ENCODE results near the gene MED17. TPM values are rescaled to one million over a fixed set of nuclear protein-coding genes. Genes with fewer than 3 reads are reported as not detected.

Gene MED17
- total RNA-seq, 1 experiment from 2014 or later, result 41.1 TPM

GRCh38 chr11:93814966-93815633 lies 31.0 kb downstream of the MED17 start (continued):
- TF ChIP-seq CTCF (IDR thresholded peaks at IDR 0.05 in 2 of 3, conservative IDR thresholded peaks at IDR 0.05 in 1 of 3; ENCODE audit: borderline replicate concordance in 1 of 3, insufficient read depth in 1 of 3, low read depth in 2 of 3, low read length in 2 of 3) (no peak), EGR1 (IDR thresholded peaks at IDR 0.05; ENCODE audit: low read depth) (no peak), YY1 (IDR thresholded peaks at IDR 0.05; ENCODE audit: extremely low read depth, insufficient replicate concordance, low read depth, low read length) (no peak), CBX3 (IDR thresholded peaks at IDR 0.05; ENCODE audit: low read depth) (no peak)

- no peaks in the 10 kb centered on the region for H4K20me1 ChIP-seq (ENCODE audit: insufficient read depth)
- ChIA-PET POLR2A (interaction anchor here (1.4 kb wide), 1 partner anchor 33 kb away, joined by 5 read pairs; the partner anchor contains the start of gene MED17), CTCF (no interaction called here), RAD21 (ENCODE audit: low non-redundant PET in 1 of 2, low total read pairs in 2 of 2, uncharacterized antibody in 2 of 2, unreplicated experiment in 2 of 2) (interaction anchor here in 1 of 2 experiments (0.6 kb wide), 1 partner anchor 1302 kb away, joined by 3 read pairs; no protein-coding TSS in a partner anchor)
- no peaks in the 10 kb centered on the region for H3K9me2 ChIP-seq (ENCODE audit: insufficient read depth)
- H3K4me1 ChIP-seq (ENCODE audit: control insufficient read depth in 1 of 2, insufficient read depth in 2 of 2, low read length in 2 of 2), result no peaks in the 10 kb centered on the region
- peaks cover 6 to 16% of the 10 kb centered on the region in 2 experiments; a peak in 3 of 4 replicates for H3K36me3 ChIP-seq (ENCODE audit: control insufficient read depth in 1 of 2, insufficient read depth in 2 of 2, low read length in 2 of 2)
- no peaks in the 10 kb centered on the region for H3K9me3 ChIP-seq (ENCODE audit: control insufficient read depth in 1 of 2, insufficient read depth in 1 of 2, low read depth in 1 of 2, low read length in 2 of 2)
- H3K4me3 ChIP-seq (replicated peaks in 1 of 2; ENCODE audit: low read depth in 1 of 2, low read length in 2 of 2), result no peak overlapping the region
- intact Hi-C loops (cut with micrococcal nuclease), result no loop called here
- H2AFZ ChIP-seq (ENCODE audit: low read depth, low read length, poor library complexity, severe bottlenecking), result no peak overlapping the region
- ATAC-seq (no peak), DNase-seq (ENCODE audit: low read depth, low spot score) (no peak)
- BruUV-seq (replicated peaks), result no TSS peak
- no peaks in the 10 kb centered on the region for H3K27me3 ChIP-seq (ENCODE audit: insufficient read depth, low read length)
- H3K4me2 ChIP-seq (ENCODE audit: low read length), result no peak overlapping the region
- TF ChIP-seq FOSL1 (IDR thresholded peaks at IDR 0.05; ENCODE audit: low read depth), result no peak
- no peak overlapping the region for H3K9ac ChIP-seq (ENCODE audit: low read length)
- H3K27ac ChIP-seq (ENCODE audit: low read depth, low read length), result no peak overlapping the region
- no peaks in the 10 kb centered on the region for H3K79me2 ChIP-seq (ENCODE audit: insufficient read depth, low read length)
These were observed 33.6 kb downstream of the MED17 start for GRCh38 chr11:93817426-93818348.
